HG03175 (cell line): Measurements from ENCODE around the gene CDH23.

Experiments
- ATAC-seq: cut with Tn5 transposase; IDR thresholded peaks from one replicate; pipeline ENCODE4 v1.9.1; 2021; ENCODE audit warnings: mild to moderate bottlenecking, moderate library complexity; ENCODE audit not compliant: unreplicated experiment

The CDH23 gene

GRCh38 chr10:71851465-71852095 is 454.9 kb downstream of the CDH23 start:
- ATAC-seq: peak; percentile 9

- no peak for ATAC-seq
Observed at GRCh38 chr10:71852355-71852937, 455.7 kb downstream of the CDH23 start.

DNA sequence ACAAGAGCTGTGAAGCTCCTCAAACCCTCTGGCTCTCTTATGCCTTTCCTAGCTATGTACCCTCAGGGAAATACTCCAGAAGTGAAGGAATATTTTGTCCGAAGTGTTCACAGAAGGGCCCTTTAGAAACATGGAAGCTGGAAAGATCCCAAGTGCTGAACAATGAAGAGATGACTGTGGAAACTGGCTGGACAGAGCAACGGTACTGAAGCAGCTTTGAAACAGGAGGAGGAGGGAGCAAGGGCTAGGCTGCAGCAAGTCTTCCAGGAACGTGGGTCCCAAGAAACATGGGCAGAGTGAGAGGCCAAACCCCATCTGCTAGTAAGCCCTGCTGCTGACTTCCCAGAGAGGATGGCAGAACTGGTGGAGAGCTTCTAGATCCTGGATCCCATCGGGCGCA is 457.3 kb downstream of the CDH23 start:
- ATAC-seq: no peak

- ATAC-seq: no peak
Observed at GRCh38 chr10:71856619-71857018, 459.9 kb downstream of the CDH23 start.

GRCh38 chr10:71857934-71858890 is 461.5 kb downstream of the CDH23 start:
- ATAC-seq: no peak

DNA sequence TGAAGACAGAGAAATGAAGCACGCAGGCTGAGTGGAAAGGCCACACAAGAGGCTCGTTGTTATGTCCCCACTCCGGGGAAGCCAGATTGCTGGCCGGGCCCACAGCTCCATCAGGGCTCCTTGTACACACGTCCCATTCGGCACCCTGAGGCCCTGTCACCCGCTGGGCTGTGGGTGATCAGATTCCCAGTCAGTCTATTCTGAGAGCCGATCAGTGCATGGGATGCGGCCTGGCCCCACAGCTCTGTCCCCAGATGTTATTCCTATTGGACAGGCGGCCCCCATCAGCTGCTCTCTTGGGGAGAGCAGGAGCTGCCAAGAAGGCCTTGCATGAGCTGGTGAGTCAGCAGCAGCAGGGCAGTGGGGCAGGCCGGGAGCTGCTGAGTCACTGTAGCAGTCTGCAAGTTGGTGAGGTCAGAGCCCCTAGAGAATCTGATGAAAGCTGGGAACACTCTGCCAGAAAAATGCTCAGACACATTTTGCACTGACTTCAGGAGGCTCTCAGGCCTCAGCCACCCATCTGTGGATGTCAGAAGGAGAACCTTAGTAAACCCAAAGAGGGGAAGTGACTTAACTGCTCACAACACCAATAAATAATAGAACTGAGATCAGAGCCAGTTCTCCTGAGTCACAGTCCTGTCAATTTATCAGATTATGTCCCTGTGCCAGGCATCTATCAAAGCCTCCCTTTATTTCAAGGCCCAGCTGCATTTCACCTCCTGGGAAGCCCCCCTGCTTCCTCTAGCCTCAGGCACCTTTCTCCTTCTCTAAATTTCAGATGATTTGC is 463.7 kb downstream of the CDH23 start:
- ATAC-seq: no peak

DNA sequence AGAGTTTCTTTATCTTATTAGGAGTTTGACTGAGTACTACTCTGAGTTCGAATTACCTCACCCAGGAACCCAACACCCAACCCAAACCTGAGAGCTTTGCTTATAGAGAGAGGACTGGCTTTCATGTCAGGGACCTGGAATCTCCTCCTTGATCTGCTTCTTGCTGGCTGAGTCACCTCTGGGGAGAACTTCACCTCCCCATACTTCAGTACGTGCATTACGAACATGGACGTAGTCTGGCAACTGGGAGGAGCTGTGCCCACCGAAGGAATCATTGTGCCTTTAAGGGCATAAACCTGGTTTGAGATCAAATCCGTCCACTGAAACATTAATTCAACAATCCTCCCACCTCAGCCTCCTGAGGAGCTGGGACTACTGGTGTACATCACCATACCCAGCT is 466.5 kb downstream of the CDH23 start:
- ATAC-seq: no peak

DNA sequence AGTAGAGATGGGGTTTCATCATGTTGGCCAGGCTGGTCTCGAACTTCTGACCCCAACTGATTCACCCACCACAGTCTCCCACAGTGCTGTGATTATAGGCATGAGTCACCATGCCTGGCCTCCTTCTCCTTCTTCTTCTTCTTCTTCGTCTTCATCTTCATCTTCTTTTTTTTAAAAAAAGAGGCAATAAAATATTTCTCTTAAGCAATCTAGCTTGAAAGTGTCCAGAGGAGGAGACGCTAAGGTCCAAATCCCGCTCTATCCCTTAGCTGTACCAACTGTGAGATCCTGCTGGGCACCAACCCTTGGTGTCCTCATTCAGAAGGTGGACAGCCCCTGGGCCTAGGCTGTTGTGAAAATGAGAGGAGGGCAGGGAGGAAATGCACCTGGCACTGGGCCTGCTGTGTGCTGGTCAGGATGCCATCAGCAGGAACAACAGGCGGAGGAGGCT is 468.2 kb downstream of the CDH23 start:
- no peak for ATAC-seq
